H1 (cell line): Measurements from ENCODE around the gene CDC42EP4. TPM values are rescaled to one million over a fixed set of nuclear protein-coding genes. Genes with fewer than 3 reads are reported as not detected.

Experiments
- CTCF ChIA-PET: fragments of 300-600 bp; sonication (Branson Sonifier 250); formaldehyde crosslinking; loops from one replicate; lab custom pipeline; 2021; ENCODE audit not compliant: partially characterized antibody; lab: Charles Lee
- POLR2A ChIA-PET: fragments of 300-600 bp; sonication (Branson Sonifier 250); formaldehyde crosslinking; loops from one replicate; lab custom pipeline; 2021; ENCODE audit warnings: inconsistent platforms; ENCODE audit not compliant: partially characterized antibody; lab: Charles Lee
- DNase-seq, 2 experiments: peaks; one replicate each; pipeline versions ENCODE4 v3.0.0 to v3.0.0-alpha.2; 2010 to 2022; ENCODE audit warnings: low spot score in 2 of 2, low read depth in 1 of 2, mixed read lengths in 1 of 2
- FAIRE-seq: peaks from 2 replicates; lab custom pipeline; 2011; peaks lifted over from hg19 to GRCh38; lab: Jason Lieb, UNC
- H2AFZ ChIP-seq: 2 replicates; pipeline ENCODE4 v1.8.1; 2012; ENCODE audit warnings: low read length, inconsistent platforms
- H2AK5ac ChIP-seq: 2 replicates; pipeline ENCODE4 v1.6.1; 2013; ENCODE audit warnings: low read depth, low read length
- H2BK120ac ChIP-seq: replicated peaks from 2 replicates; pipeline ENCODE3; 2013; ENCODE audit warnings: low read depth, low read length, inconsistent platforms
- H2BK12ac ChIP-seq: 2 replicates; pipeline ENCODE4 v1.6.1; 2013; ENCODE audit warnings: low read depth, low read length
- H2BK15ac ChIP-seq: 2 replicates; pipeline ENCODE4 v1.6.1; 2013; ENCODE audit warnings: low read length
- H2BK20ac ChIP-seq: 2 replicates; pipeline ENCODE4 v1.6.1; 2013; ENCODE audit warnings: low read length
- H2BK5ac ChIP-seq: 2 replicates; pipeline ENCODE4 v1.6.1; 2013; ENCODE audit warnings: low read depth, low read length
- H3K14ac ChIP-seq: 2 replicates; pipeline ENCODE4 v1.6.1; 2013; ENCODE audit warnings: inconsistent platforms; ENCODE audit not compliant: insufficient read length
- H3K18ac ChIP-seq: 2 replicates; pipeline ENCODE4 v1.6.1; 2013; ENCODE audit warnings: low read length; ENCODE audit errors: extremely low read depth
- H3K23ac ChIP-seq: 2 replicates; pipeline ENCODE4 v1.6.1; 2013; ENCODE audit warnings: inconsistent platforms; ENCODE audit not compliant: insufficient read length
- H3K23me2 ChIP-seq: 2 replicates; pipeline ENCODE4 v1.6.1; 2013; ENCODE audit warnings: low read depth, low read length
- H3K27ac ChIP-seq: 2 replicates; pipeline ENCODE4 v1.6.1; 2011; ENCODE audit warnings: low read depth, low read length, inconsistent platforms
- H3K27me3 ChIP-seq, 4 experiments: replicated peaks in 1 of 4; 1 replicate in 1 of 4; 2 replicates in 3 of 4; pipeline versions ENCODE4 v1.6.1 to v1.8.1; 2011 to 2013; ENCODE audit warnings: low read length in 3 of 4, mild to moderate bottlenecking in 3 of 4, inconsistent platforms in 2 of 4, mixed read lengths in 2 of 4, moderate library complexity in 1 of 4; ENCODE audit not compliant: control insufficient read depth in 3 of 4, insufficient read depth in 3 of 4; ENCODE audit errors: extremely low read depth in 1 of 4
- H3K36me3 ChIP-seq, 4 experiments: 2 replicates each; pipeline versions ENCODE4 v1.6.1 to v1.8.1; 2011 to 2013; ENCODE audit warnings: mild to moderate bottlenecking in 4 of 4, low read length in 3 of 4, moderate library complexity in 2 of 4, control low read depth in 1 of 4, inconsistent platforms in 1 of 4; ENCODE audit not compliant: insufficient read depth in 4 of 4, control insufficient read depth in 2 of 4
- H3K4ac ChIP-seq: replicated peaks from 2 replicates; pipeline ENCODE3; 2013; ENCODE audit warnings: low read length, low read depth, mixed read lengths, inconsistent platforms; ENCODE audit not compliant: insufficient read length
- H3K4me1 ChIP-seq, 4 experiments: replicated peaks in 1 of 4; 1 replicate in 1 of 4; 2 replicates in 3 of 4; pipeline versions ENCODE4 v1.6.1 to v1.8.1; 2011 to 2013; ENCODE audit warnings: low read length in 3 of 4, inconsistent platforms in 2 of 4, mixed read lengths in 1 of 4; ENCODE audit not compliant: insufficient read depth in 4 of 4, control insufficient read depth in 3 of 4
- H3K4me2 ChIP-seq, 2 experiments: 2 replicates each; pipeline versions ENCODE4 v1.6.1 to v1.8.1; 2011 to 2013; ENCODE audit warnings: low read depth in 2 of 2, low read length in 2 of 2, control low read depth in 1 of 2, inconsistent platforms in 1 of 2, mild to moderate bottlenecking in 1 of 2; ENCODE audit not compliant: insufficient read depth in 1 of 2
- H3K4me3 ChIP-seq, 4 experiments: fragments of 200-600, 300-600 bp in 1 of 4; sonication (generic), shearing (Covaris generic), sonication (Bioruptor Twin) in 1 of 4; 2 replicates each; pipeline versions ENCODE4 v1.5.1 to v1.8.1; 2011 to 2016; ENCODE audit warnings: low read length in 4 of 4, low read depth in 3 of 4, control low read depth in 2 of 4, inconsistent platforms in 2 of 4, mild to moderate bottlenecking in 2 of 4, mixed read lengths in 1 of 4, moderate library complexity in 1 of 4; ENCODE audit not compliant: insufficient read depth in 2 of 4; ENCODE audit errors: extremely low read depth in 1 of 4
- H3K56ac ChIP-seq: replicated peaks from 2 replicates; pipeline ENCODE3; 2013; ENCODE audit warnings: low read depth, mild to moderate bottlenecking, mixed read lengths, low read length, inconsistent platforms; ENCODE audit not compliant: insufficient read length
- H3K79me1 ChIP-seq: 2 replicates; pipeline ENCODE4 v1.6.1; 2013; ENCODE audit warnings: low read depth, low read length, control low read depth
- H3K79me2 ChIP-seq, 2 experiments: 2 replicates each; pipeline versions ENCODE4 v1.6.1 to v1.8.1; 2012 to 2013; ENCODE audit warnings: low read length in 2 of 2, mild to moderate bottlenecking in 2 of 2, inconsistent platforms in 1 of 2; ENCODE audit not compliant: insufficient read depth in 2 of 2, control insufficient read depth in 1 of 2
- H3K9ac ChIP-seq, 4 experiments: replicated peaks in 1 of 4; 1 replicate in 1 of 4; 2 replicates in 3 of 4; pipeline versions ENCODE4 v1.6.1 to v1.8.1; 2011 to 2013; ENCODE audit warnings: low read depth in 3 of 4, low read length in 3 of 4, control low read depth in 2 of 4, mild to moderate bottlenecking in 2 of 4, moderate library complexity in 2 of 4, inconsistent platforms in 1 of 4; ENCODE audit errors: extremely low read depth in 1 of 4
- H3K9me3 ChIP-seq, 2 experiments: 2 replicates each; pipeline versions ENCODE4 v1.6.1 to v1.8.1; 2012 to 2013; ENCODE audit warnings: mild to moderate bottlenecking in 2 of 2, moderate library complexity in 2 of 2, control low read depth in 1 of 2, inconsistent platforms in 1 of 2, low read depth in 1 of 2, low read length in 1 of 2, mixed read lengths in 1 of 2; ENCODE audit not compliant: insufficient read depth in 2 of 2
- H4K20me1 ChIP-seq, 2 experiments: replicated peaks in 1 of 2; 2 replicates each; pipeline versions ENCODE3 to v1.8.1; 2011 to 2013; ENCODE audit warnings: inconsistent platforms in 2 of 2, low read length in 2 of 2, mild to moderate bottlenecking in 1 of 2; ENCODE audit not compliant: insufficient read depth in 2 of 2, control insufficient read depth in 1 of 2
- H4K5ac ChIP-seq: 2 replicates; pipeline ENCODE4 v1.6.1; 2013; ENCODE audit warnings: low read length, low read depth, mixed read lengths, inconsistent platforms; ENCODE audit not compliant: insufficient read length
- H4K8ac ChIP-seq: 2 replicates; pipeline ENCODE4 v1.8.0; 2013; ENCODE audit warnings: mild to moderate bottlenecking, moderate library complexity, low read length, inconsistent platforms; ENCODE audit not compliant: insufficient read depth; ENCODE audit errors: extremely low read depth
- H4K91ac ChIP-seq: replicated peaks from 2 replicates; pipeline ENCODE3; 2013; ENCODE audit warnings: low read length, mixed read lengths, inconsistent platforms; ENCODE audit not compliant: insufficient read length
- CEBPB ChIP-seq: IDR thresholded peaks from 2 replicates; pipeline ENCODE4 v1.6.1; 2012; ENCODE audit warnings: low read depth, low read length
- CREB1 ChIP-seq: IDR thresholded peaks from 2 replicates; pipeline ENCODE4 v1.6.1; 2012; ENCODE audit warnings: inconsistent platforms
- GABPA ChIP-seq: IDR thresholded peaks from 2 replicates; pipeline ENCODE4 v1.6.1; 2011; ENCODE audit warnings: mild to moderate bottlenecking, low read length, moderate library complexity, borderline replicate concordance; ENCODE audit not compliant: insufficient read depth
- KDM4A ChIP-seq: IDR thresholded peaks from one replicate; pipeline ENCODE4 v1.7.1; 2012; ENCODE audit warnings: low read depth, mild to moderate bottlenecking, moderate library complexity, low read length, inconsistent platforms; ENCODE audit not compliant: severe bottlenecking
- SIX5 ChIP-seq: IDR thresholded peaks from 2 replicates; pipeline ENCODE4 v1.6.1; 2011; ENCODE audit warnings: mild to moderate bottlenecking, low read depth, low read length
- SP2 ChIP-seq: IDR thresholded peaks from 2 replicates; pipeline ENCODE4 v1.6.1; 2012; ENCODE audit warnings: mild to moderate bottlenecking, low read length, inconsistent platforms
- TEAD4 ChIP-seq: IDR thresholded peaks from 2 replicates; pipeline ENCODE4 v1.6.1; 2012; ENCODE audit warnings: low read depth, low read length, inconsistent platforms, mixed read lengths
- WGBS, 2 experiments: shearing (Covaris generic) in 1 of 2; methylation state at CpG; one replicate each; pipeline versions ENCODE4 v1.1.6 to v1.1.7; 2013 to 2015; ENCODE audit warnings: low lambda C conversion rate in 2 of 2, mixed read lengths in 2 of 2, inconsistent platforms in 1 of 2, low coverage in 1 of 2, missing lambda C conversion rate in 1 of 2; ENCODE audit not compliant: insufficient replicate concordance in 2 of 2, insufficient coverage in 1 of 2, insufficient read length in 1 of 2; ENCODE audit errors: extremely low coverage in 1 of 2, missing lambda C conversion rate in 1 of 2; 5-methylcytosine and 5-hydroxymethylcytosine counted together
- polyA plus RNA-seq, 7 experiments: library from polyadenylated mRNA; depleted of rRNA in 3 of 7; stranded (reverse) in 5 of 7; unstranded in 2 of 7; fragments of >200 nt in 5 of 7; fragments of 200-250 nt in 2 of 7; gene quantifications; 1 replicate in 5 of 7; 2 replicates in 1 of 7; 4 replicates in 1 of 7; pipeline versions ENCODE4 v1.2.1 to v1.2.3, GENCODE V29; 2011 to 2013; ENCODE audit warnings: missing spikeins in 2 of 7, mixed read lengths in 2 of 7
- total RNA-seq: library from RNA; stranded (reverse); fragmentation: NEBNext Ultra II Directional; extraction: Animal tissue kit (Norgen Biotek cat#: 25700); gene quantifications from 2 replicates; pipeline ENCODE4 v1.2.1, GENCODE V29; 2021
- TF ChIP-seq, protein P1 (sequence below): IDR thresholded peaks from 2 replicates; pipeline ENCODE4 v1.6.1; 2012; ENCODE audit warnings: low read length, inconsistent platforms
- TF ChIP-seq, protein P2 (sequence below), 3 experiments: IDR thresholded peaks; 1 replicate in 2 of 3; 2 replicates in 1 of 3; pipeline versions ENCODE4 v1.5.1 to v1.6.1; 2011; ENCODE audit warnings: low read length in 3 of 3, mild to moderate bottlenecking in 3 of 3, inconsistent platforms in 2 of 3, low read depth in 1 of 3, moderate library complexity in 1 of 3; ENCODE audit not compliant: insufficient read depth in 1 of 3; ENCODE audit errors: control extremely low read depth in 1 of 3

Gene CDC42EP4
- total and polyA plus RNA-seq, 2 of the 8 experiments (the other 6 are each of a cell fraction or from before 2014, with no cell fraction given): 8.8 to 12.6 TPM

DNA sequence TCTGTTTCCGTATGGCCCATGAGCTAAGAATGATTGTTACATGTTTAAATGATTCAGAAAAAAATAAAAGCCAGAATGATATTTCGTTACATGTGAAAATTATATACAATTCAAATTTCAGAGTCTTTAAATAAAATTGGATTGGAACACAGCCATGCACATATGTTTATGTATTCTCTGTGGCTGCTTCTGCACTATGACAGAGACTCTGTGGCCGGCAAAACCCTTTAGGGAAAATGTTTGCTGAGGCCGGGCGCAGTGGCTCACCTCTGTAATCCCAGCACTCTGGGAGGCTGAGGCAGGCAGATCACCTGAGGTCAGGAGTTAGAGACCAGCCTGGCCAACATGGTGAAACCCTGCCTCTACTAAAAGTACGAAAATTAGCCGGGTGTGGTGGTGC lies 15.9 kb upstream of the CDC42EP4 start:
- no peaks in the 10 kb centered on the region for H4K20me1 ChIP-seq
- no peaks in the 10 kb centered on the region for H3K27me3 ChIP-seq
- FAIRE-seq: no peak
- no peak overlapping the region for H2AK5ac ChIP-seq
- 90% methylated on average over 7 of the region's 7 CpGs; no CpG with 5 or more reads in 1 of the 2 experiments for WGBS, 2 experiments
- H3K4ac ChIP-seq: no peak overlapping the region
- no peaks in the 10 kb centered on the region for H3K79me1 ChIP-seq
- no peak overlapping the region for H2BK5ac ChIP-seq
- CTCF ChIA-PET: interaction anchor here (1.0 kb wide), 2 partner anchors 10 to 72 kb away, joined by 3 read pairs; no protein-coding TSS in a partner anchor
- H4K8ac ChIP-seq: no peak overlapping the region
- H4K5ac ChIP-seq: no peak overlapping the region
- no peak for DNase-seq
- no peaks in the 10 kb centered on the region for H3K36me3 ChIP-seq
- no peak overlapping the region for H3K18ac ChIP-seq
- no peaks in the 10 kb centered on the region for H3K9me3 ChIP-seq
- no peak overlapping the region for H3K4me3 ChIP-seq
- no peak overlapping the region for H2BK20ac ChIP-seq
- H3K14ac ChIP-seq: no peak overlapping the region
- no peak overlapping the region for H2BK15ac ChIP-seq
- H3K4me2 ChIP-seq: no peak overlapping the region
- no peak overlapping the region for H3K27ac ChIP-seq
- no peaks in the 10 kb centered on the region; the same call in 1 of the 2 replicates for H3K23me2 ChIP-seq
- H2AFZ ChIP-seq: no peak overlapping the region
- no peak overlapping the region for H3K9ac ChIP-seq
- peaks cover 4 to 13% (median 9%) of the 10 kb centered on the region in 4 experiments; a peak in 6 of 7 replicates for H3K4me1 ChIP-seq
- no peak overlapping the region for H3K23ac ChIP-seq
- POLR2A ChIA-PET: no interaction called here
- no peak overlapping the region for H2BK120ac ChIP-seq
- no peak for TF ChIP-seq SP2
- TF ChIP-seq SIX5: no peak
- no peak for TF ChIP-seq GABPA
- TF ChIP-seq, protein P1, sequence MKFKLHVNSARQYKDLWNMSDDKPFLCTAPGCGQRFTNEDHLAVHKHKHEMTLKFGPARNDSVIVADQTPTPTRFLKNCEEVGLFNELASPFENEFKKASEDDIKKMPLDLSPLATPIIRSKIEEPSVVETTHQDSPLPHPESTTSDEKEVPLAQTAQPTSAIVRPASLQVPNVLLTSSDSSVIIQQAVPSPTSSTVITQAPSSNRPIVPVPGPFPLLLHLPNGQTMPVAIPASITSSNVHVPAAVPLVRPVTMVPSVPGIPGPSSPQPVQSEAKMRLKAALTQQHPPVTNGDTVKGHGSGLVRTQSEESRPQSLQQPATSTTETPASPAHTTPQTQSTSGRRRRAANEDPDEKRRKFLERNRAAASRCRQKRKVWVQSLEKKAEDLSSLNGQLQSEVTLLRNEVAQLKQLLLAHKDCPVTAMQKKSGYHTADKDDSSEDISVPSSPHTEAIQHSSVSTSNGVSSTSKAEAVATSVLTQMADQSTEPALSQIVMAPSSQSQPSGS: no peak
- TF ChIP-seq, protein P2, sequence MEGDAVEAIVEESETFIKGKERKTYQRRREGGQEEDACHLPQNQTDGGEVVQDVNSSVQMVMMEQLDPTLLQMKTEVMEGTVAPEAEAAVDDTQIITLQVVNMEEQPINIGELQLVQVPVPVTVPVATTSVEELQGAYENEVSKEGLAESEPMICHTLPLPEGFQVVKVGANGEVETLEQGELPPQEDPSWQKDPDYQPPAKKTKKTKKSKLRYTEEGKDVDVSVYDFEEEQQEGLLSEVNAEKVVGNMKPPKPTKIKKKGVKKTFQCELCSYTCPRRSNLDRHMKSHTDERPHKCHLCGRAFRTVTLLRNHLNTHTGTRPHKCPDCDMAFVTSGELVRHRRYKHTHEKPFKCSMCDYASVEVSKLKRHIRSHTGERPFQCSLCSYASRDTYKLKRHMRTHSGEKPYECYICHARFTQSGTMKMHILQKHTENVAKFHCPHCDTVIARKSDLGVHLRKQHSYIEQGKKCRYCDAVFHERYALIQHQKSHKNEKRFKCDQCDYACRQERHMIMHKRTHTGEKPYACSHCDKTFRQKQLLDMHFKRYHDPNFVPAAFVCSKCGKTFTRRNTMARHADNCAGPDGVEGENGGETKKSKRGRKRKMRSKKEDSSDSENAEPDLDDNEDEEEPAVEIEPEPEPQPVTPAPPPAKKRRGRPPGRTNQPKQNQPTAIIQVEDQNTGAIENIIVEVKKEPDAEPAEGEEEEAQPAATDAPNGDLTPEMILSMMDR (IDR thresholded peaks at IDR 0.05; ENCODE audit: control extremely low read depth in 1 of 3, insufficient read depth in 1 of 3, low read depth in 1 of 3, low read length in 3 of 3): no peak
- TF ChIP-seq CEBPB: no peak
- TF ChIP-seq TEAD4: no peak
- no peak for TF ChIP-seq KDM4A
- no peak for TF ChIP-seq CREB1
- TF ChIP-seq, all 59 proteins: peak for 0
- H3K79me2 ChIP-seq: no peaks in the 10 kb centered on the region
- no peak overlapping the region for H4K91ac ChIP-seq
- H2BK12ac ChIP-seq: no peak overlapping the region
- H3K56ac ChIP-seq: no peak overlapping the region
